Brain microvascular endothelial cell (primary cell): ENCODE measurements around the gene RUNDC3A.
"Not testable (repeated sequence)": the region's sequence is repeated elsewhere in the genome, so short reads cannot be mapped to it uniquely, and the experiment has no call there.

Source experiments
- DNase-seq: peaks from one replicate; pipeline ENCODE4 v3.0.0-alpha.2; 2020
- H3K27ac ChIP-seq: fragments of 250-450 bp; sonication (Bioruptor Pico); 2 replicates; pipeline ENCODE4 v1.5.1; 2020; ENCODE audit warnings: mild to moderate bottlenecking, moderate library complexity
- H3K27me3 ChIP-seq: fragments of 250-450 bp; sonication (Bioruptor Pico); replicated peaks from 2 replicates; pipeline ENCODE4 v1.5.1; 2020; ENCODE audit warnings: mild to moderate bottlenecking
- H3K36me3 ChIP-seq: fragments of 250-450 bp; sonication (Bioruptor Pico); replicated peaks from 2 replicates; pipeline ENCODE4 v1.5.1; 2020; ENCODE audit warnings: mild to moderate bottlenecking
- H3K4me3 ChIP-seq: 2 replicates; pipeline ENCODE4 v1.5.1; 2011; ENCODE audit warnings: low read depth, mild to moderate bottlenecking, control low read depth, low read length, moderate library complexity
- CTCF ChIP-seq: IDR thresholded peaks from 2 replicates; pipeline ENCODE4 v1.5.1; 2011; ENCODE audit warnings: low read depth, mild to moderate bottlenecking, moderate library complexity, low read length, control low read depth, inconsistent platforms; ENCODE audit errors: missing control alignments
- in situ Hi-C: cut with HindIII; loops from 2 replicates; pipeline ENCODE4 v1.10.0; 2017; ENCODE audit warnings: low sequenced_read_pairs, low pct_ligation_motif_present

RUNDC3A gene

GRCh38 chr17:44345454-44346026, 37.1 kb downstream of the RUNDC3A start:
- peak overlapping the region; percentile 87 for H3K4me3 ChIP-seq
- H3K27ac ChIP-seq: peak overlapping the region; percentile 25
- peak; percentile 73 for TF ChIP-seq CTCF
- no peaks in the 10 kb centered on the region for H3K27me3 ChIP-seq
- DNase-seq: peak; percentile 32
- in situ Hi-C loops: no loop called here
- H3K36me3 ChIP-seq: peaks cover 4% of the 10 kb centered on the region

GRCh38 chr17:44346064-44346844, 37.9 kb downstream of the RUNDC3A start:
- in situ Hi-C loops: no loop called here
- no peak for TF ChIP-seq CTCF
- H3K27ac ChIP-seq: no peak overlapping the region

GRCh38 chr17:44347206-44348055, 39.0 kb downstream of the RUNDC3A start:
- in situ Hi-C loops, H3K4me3 ChIP-seq, H3K27ac ChIP-seq, H3K27me3 ChIP-seq, DNase-seq: not testable (repeated sequence)
- H3K36me3 ChIP-seq: peaks cover 23% of the 10 kb centered on the region

More at GRCh38 chr17:44346064-44346844, 37.9 kb downstream of the RUNDC3A start:
- no peaks in the 10 kb centered on the region for H3K27me3 ChIP-seq
- no peak for DNase-seq
- peak overlapping the region; percentile 87 for H3K4me3 ChIP-seq
- H3K36me3 ChIP-seq: peaks cover 11% of the 10 kb centered on the region

- H3K27me3 ChIP-seq: no peaks in the 10 kb centered on the region
- H3K36me3 ChIP-seq: peaks cover 29% of the 10 kb centered on the region
- DNase-seq: peak; percentile 56
- H3K27ac ChIP-seq: no peak overlapping the region
- H3K4me3 ChIP-seq: no peak overlapping the region
- in situ Hi-C loops: no loop called here
- TF ChIP-seq CTCF: no peak
Observed at GRCh38 chr17:44348234-44348987, 40.0 kb downstream of the RUNDC3A start.

GRCh38 chr17:44348988-44349364, 40.6 kb downstream of the RUNDC3A start:
- Histone ChIP-seq H3K36me3 (peaks cover 29% of the 10 kb centered on the region), H3K27ac (no peak overlapping the region), H3K4me3 (no peak overlapping the region), H3K27me3 (no peaks in the 10 kb centered on the region)
- no peak for DNase-seq
- TF ChIP-seq CTCF: no peak
- in situ Hi-C loops: no loop called here
